GM10266 (cell line): ENCODE results near the gene RAPGEF1.

ENCODE experiments used
- DNase-seq: peaks from one replicate; pipeline ENCODE4 v3.0.0; 2012; ENCODE audit errors: extremely low spot score
- CTCF ChIP-seq: IDR thresholded peaks from 2 replicates; pipeline ENCODE4 v1.5.1; 2012; ENCODE audit warnings: mild to moderate bottlenecking, low read depth; ENCODE audit not compliant: control insufficient read depth, insufficient read depth; ENCODE audit errors: missing control alignments

RAPGEF1 gene

DNA sequence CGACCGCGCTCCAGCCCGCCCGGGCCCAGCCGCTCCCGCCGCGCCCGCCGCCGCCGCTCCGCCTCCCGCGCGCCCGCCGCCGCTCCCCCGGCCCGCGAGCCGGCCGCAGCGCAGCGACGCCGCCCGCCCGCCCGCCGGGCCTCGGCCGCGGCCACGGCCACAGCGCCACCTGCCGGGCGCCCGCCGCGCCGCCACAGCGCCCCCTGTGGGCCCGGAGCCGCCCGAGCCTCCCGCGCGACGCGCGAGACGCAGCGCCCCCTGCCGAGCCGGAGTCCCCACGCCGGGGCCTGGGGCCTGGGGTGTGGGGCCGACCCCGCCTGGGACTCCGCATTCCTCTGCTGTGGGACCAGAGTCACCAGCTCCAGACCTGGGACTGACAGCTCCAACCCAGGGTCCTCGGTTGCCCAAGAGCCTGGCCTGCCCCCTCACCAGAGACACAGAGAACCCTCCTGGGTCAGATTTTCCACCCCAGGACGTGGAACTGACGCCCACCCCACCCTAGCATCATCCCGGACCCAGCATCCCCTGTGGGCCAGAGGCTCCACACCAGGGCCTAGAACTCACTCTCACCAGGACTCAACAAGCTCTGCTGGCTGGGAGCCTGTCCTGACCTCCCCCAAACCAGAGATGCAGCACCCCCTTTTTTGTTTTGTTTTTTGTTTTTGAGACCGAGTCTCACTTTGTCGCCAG is at the start of gene RAPGEF1:
Gene RAPGEF1, minus strand, starts transcription at position 118 of the 690 bp plus-strand sequence. CDS start 246 bp downstream, outside the sequence.
- peak; percentile 91 for DNase-seq
- TF ChIP-seq CTCF, result peak; percentile 100

DNA sequence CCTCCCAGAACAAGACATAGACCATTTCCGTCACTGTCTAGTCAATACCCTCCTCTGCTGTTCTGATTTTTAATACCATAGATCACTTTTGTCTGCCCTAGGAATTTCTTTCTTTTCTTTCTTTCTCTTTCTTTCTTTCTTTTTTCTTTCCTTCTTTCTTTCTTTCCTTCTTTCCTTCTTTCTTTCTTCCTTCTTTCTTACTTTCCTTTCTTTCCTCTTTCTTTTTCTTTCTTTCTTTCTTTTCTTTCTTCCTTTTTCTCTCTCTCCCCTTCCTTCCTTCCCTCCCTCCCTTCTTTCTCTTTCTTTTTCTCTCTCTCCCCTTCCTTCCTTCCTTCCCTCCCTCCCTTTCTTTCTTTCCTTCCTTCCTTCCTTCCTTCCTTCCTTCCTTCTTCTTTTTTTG is 49.0 kb upstream of the RAPGEF1 start:
- no peak for DNase-seq
- TF ChIP-seq CTCF, result no peak

- no peak for DNase-seq
Observed at GRCh38 chr9:131787838-131788237, 48.0 kb upstream of the RAPGEF1 start.

DNA sequence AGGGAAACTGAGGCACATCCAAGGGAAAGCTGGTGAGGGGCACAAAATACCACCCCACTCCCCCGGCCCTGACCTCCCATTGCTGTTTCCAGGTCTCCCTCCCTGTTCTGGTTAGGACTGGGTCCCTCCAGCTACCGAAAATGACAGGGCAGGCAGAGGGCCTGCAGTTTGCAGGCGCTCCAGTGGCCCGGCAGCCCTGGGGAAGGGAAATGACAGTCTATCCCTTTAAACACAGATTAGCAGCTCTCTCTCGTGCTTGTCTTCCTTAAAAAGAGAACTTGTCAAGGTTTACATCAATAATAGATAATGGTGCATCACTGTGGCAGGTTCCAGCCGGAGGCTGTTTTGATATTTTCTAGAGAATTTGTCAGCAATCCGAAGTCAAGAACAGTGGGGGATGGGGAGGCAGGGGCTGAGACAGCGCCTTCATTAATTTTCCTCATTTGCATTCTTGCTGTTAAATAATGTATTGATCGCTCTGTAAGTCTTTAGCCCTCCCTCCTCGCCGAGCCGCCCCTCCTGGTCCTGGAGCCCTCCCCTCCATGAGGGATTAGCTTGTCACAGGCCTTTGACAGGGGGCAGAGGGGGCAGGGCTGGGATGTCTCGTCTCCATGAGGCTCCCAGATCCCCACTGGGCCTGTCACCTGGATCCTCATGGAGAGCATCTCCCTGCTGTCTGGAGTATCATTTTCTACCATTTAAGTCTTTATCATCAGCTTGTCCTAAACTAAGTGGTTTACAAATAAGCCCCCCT is 45.0 kb upstream of the RAPGEF1 start:
- TF ChIP-seq CTCF, result no peak
- DNase-seq, result no peak

More at GRCh38 chr9:131787838-131788237, 48.0 kb upstream of the RAPGEF1 start:
- no peak for TF ChIP-seq CTCF

DNA sequence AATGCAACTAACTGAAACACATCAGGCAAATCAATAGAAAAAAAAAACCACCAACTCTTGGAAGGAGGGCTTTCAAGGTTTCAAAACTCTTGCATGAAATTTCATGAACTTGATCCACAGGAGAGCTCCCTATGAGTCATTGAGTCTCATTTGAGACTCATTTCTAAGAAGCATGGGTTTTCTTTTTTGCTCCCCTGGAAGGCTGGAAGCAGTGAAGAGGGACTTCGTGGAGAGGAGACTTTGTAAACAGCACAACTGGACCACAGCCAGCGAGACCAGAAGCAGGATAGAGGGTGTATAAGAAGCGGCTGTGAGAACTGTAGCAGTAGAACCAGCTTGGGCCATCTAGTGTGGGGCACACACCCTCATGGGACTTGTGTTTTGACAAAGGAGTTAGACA is 41.2 kb upstream of the RAPGEF1 start:
- no peak for DNase-seq
- no peak for TF ChIP-seq CTCF

GRCh38 chr9:131776473-131776872 is 36.6 kb upstream of the RAPGEF1 start:
- DNase-seq, result peak; percentile 45

More at GRCh38 chr9:131776473-131776872, 36.6 kb upstream of the RAPGEF1 start:
- TF ChIP-seq CTCF, result no peak
